Measurements from ENCODE around the gene NRG2. TPM values are rescaled to one million over a fixed set of nuclear protein-coding genes. Genes with fewer than 3 reads are reported as not detected.

The NRG2 gene
- polyA plus RNA-seq, 2 of the 4 experiments (the other 2 are of a cell fraction) = 1.0 to 1.1 TPM

DNA sequence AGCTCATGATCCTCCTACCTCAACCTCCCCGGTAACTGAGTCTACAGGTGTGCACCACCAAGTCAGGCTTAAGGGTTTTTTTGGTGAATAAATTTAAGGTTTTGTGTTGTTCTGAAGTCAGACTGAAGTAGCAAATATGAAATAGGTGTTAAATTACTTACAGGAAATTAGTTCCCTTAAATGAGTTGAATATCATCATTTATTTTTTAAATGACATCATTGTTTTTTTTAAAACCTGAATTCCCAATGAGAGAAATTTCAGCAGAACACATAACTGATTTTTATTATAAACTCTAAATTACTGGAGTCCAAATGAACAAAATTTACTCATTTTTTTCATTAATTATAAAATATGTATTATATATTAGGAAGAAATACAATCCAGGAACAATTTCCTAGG lies 33.0 kb upstream of the NRG2 start:
- no peak for ATAC-seq
- no peak for TF ChIP-seq CBX2 (IDR thresholded peaks at IDR 0.05; ENCODE audit: borderline replicate concordance, low read depth)
- no peak for TF ChIP-seq MAZ (IDR thresholded peaks at IDR 0.05; ENCODE audit: borderline replicate concordance, low read depth, low read length)
- TF ChIP-seq RNF2 (IDR thresholded peaks at IDR 0.05; ENCODE audit: borderline replicate concordance, low read depth) = no peak
- TF ChIP-seq ZSCAN20 (CRISPR knock-in tag; IDR thresholded peaks at IDR 0.05) = no peak
- TF ChIP-seq HOXA7 (CRISPR knock-in tag; IDR thresholded peaks at IDR 0.05) = no peak
- TF ChIP-seq, protein P1, sequence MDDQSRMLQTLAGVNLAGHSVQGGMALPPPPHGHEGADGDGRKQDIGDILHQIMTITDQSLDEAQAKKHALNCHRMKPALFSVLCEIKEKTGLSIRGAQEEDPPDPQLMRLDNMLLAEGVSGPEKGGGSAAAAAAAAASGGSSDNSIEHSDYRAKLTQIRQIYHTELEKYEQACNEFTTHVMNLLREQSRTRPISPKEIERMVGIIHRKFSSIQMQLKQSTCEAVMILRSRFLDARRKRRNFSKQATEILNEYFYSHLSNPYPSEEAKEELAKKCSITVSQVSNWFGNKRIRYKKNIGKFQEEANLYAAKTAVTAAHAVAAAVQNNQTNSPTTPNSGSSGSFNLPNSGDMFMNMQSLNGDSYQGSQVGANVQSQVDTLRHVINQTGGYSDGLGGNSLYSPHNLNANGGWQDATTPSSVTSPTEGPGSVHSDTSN (IDR thresholded peaks at IDR 0.05) = no peak
- TF ChIP-seq CEBPB (IDR thresholded peaks at IDR 0.05) = no peak
- no peak for TF ChIP-seq JUN (IDR thresholded peaks at IDR 0.05)
- no peak for TF ChIP-seq SMC3 (IDR thresholded peaks at IDR 0.05)
- TF ChIP-seq EP300 (IDR thresholded peaks at IDR 0.05) = no peak

DNA sequence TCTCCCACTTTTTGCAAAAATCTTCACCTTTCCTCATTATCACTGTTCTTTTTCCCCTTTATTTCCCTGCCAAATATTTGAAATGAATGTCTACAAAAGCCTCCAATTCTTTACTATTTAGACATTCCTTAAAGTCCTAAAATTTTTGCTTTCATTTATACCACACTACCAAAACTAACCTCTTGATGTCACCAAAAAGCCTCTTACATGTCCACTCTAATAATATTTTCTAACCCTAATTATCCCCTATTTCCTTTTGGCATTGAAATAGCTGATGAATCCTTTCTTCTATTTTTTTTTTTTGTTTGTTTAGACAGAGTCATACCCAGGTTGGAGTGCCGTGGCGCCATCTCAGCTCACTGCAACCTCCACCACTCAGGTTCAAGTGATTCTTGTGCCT lies 32.3 kb upstream of the NRG2 start:
- DNase-seq (ENCODE audit: low read depth in 1 of 2, low spot score in 1 of 2) = no peak
- H3K4me2 ChIP-seq = no peak overlapping the region
- 3% methylated on average over 2 of the region's 2 CpGs for WGBS (ENCODE audit: missing lambda C conversion rate)

More for the DNA sequence above, 33.0 kb upstream of the NRG2 start:
- no peak overlapping the region for H3K27ac ChIP-seq
- no peaks in the 10 kb centered on the region for H3K9me3 ChIP-seq
- no peak overlapping the region for H3K4me3 ChIP-seq
- ChIA-PET CTCF (interaction anchor here (0.7 to 9.5 kb wide), 5 partner anchors 30 to 81 kb away, joined by 3 to 149 read pairs (median 13); partner anchors contain the start of genes NRG2 and PURA), POLR2A (no interaction called here)
- FAIRE-seq (no peak), DNase-seq (ENCODE audit: low read depth in 1 of 2, low spot score in 1 of 2) (no peak)
- H3K4me2 ChIP-seq = no peak overlapping the region
- no peaks in the 10 kb centered on the region for H3K4me1 ChIP-seq
- 39% methylated on average over 1 of the region's 1 CpG for WGBS (ENCODE audit: missing lambda C conversion rate)

DNA sequence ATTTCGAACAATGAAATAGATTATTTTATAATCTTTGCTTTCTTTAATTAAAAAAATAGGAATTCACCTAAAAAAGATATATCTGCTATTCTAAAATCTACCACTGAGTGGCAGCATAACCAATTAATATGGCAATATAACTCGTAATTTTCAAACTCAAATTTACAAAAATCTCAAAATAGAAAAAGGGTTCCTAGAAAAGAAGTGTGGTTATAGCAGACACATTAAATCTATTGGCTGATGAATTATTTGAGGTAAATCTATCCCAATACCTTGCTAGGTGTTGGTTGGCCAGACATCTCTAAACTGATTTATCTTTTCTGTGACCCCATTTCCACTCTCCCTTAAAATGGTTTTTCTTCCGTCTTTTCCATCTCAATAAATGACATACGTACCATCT lies 30.2 kb upstream of the NRG2 start:
- ATAC-seq (no peak), DNase-seq (ENCODE audit: low read depth in 1 of 2, low spot score in 1 of 2) (no peak), FAIRE-seq (peak; percentile 63)
- WGBS (ENCODE audit: missing lambda C conversion rate) = 3% methylated on average over 4 of the region's 4 CpGs
- H3K27ac ChIP-seq = no peak overlapping the region
- no peaks in the 10 kb centered on the region for H3K4me1 ChIP-seq
- ChIA-PET POLR2A (interaction anchor here (1.4 kb wide), 1 partner anchor 34 kb away, joined by 5 read pairs; no protein-coding TSS in a partner anchor), CTCF (interaction anchor here (0.7 to 9.5 kb wide), 23 partner anchors 8 to 196 kb away, joined by 3 to 149 read pairs (median 5); partner anchors contain the start of genes CYSTM1 and PURA)
- peak overlapping the region; percentile 45; the same call in 1 of the 3 replicates for H3K4me2 ChIP-seq
- no peak overlapping the region for H3K4me3 ChIP-seq
- no peaks in the 10 kb centered on the region for H3K9me3 ChIP-seq
- TF ChIP-seq RCOR1 (IDR thresholded peaks at IDR 0.05; ENCODE audit: low read depth, low read length) = no peak
- TF ChIP-seq, protein P2, sequence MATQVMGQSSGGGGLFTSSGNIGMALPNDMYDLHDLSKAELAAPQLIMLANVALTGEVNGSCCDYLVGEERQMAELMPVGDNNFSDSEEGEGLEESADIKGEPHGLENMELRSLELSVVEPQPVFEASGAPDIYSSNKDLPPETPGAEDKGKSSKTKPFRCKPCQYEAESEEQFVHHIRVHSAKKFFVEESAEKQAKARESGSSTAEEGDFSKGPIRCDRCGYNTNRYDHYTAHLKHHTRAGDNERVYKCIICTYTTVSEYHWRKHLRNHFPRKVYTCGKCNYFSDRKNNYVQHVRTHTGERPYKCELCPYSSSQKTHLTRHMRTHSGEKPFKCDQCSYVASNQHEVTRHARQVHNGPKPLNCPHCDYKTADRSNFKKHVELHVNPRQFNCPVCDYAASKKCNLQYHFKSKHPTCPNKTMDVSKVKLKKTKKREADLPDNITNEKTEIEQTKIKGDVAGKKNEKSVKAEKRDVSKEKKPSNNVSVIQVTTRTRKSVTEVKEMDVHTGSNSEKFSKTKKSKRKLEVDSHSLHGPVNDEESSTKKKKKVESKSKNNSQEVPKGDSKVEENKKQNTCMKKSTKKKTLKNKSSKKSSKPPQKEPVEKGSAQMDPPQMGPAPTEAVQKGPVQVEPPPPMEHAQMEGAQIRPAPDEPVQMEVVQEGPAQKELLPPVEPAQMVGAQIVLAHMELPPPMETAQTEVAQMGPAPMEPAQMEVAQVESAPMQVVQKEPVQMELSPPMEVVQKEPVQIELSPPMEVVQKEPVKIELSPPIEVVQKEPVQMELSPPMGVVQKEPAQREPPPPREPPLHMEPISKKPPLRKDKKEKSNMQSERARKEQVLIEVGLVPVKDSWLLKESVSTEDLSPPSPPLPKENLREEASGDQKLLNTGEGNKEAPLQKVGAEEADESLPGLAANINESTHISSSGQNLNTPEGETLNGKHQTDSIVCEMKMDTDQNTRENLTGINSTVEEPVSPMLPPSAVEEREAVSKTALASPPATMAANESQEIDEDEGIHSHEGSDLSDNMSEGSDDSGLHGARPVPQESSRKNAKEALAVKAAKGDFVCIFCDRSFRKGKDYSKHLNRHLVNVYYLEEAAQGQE (IDR thresholded peaks at IDR 0.05) = no peak
- TF ChIP-seq ZFP36 (IDR thresholded peaks at IDR 0.05; ENCODE audit: borderline replicate concordance, partially characterized antibody) = no peak
- no peak for TF ChIP-seq JUN (IDR thresholded peaks at IDR 0.05)
- TF ChIP-seq RAD21 (conservative IDR thresholded peaks at IDR 0.05 in 1 of 2, IDR thresholded peaks at IDR 0.05 in 1 of 2) = peak; percentile 70 to 71
- TF ChIP-seq, protein P3, sequence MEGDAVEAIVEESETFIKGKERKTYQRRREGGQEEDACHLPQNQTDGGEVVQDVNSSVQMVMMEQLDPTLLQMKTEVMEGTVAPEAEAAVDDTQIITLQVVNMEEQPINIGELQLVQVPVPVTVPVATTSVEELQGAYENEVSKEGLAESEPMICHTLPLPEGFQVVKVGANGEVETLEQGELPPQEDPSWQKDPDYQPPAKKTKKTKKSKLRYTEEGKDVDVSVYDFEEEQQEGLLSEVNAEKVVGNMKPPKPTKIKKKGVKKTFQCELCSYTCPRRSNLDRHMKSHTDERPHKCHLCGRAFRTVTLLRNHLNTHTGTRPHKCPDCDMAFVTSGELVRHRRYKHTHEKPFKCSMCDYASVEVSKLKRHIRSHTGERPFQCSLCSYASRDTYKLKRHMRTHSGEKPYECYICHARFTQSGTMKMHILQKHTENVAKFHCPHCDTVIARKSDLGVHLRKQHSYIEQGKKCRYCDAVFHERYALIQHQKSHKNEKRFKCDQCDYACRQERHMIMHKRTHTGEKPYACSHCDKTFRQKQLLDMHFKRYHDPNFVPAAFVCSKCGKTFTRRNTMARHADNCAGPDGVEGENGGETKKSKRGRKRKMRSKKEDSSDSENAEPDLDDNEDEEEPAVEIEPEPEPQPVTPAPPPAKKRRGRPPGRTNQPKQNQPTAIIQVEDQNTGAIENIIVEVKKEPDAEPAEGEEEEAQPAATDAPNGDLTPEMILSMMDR (IDR thresholded peaks at IDR 0.05) = peak; percentile 73
- no peak for TF ChIP-seq ESRRA (IDR thresholded peaks at IDR 0.05; ENCODE audit: borderline replicate concordance, low read length)
- no peak for TF ChIP-seq BHLHE40 (IDR thresholded peaks at IDR 0.05; ENCODE audit: low read depth, low read length)
- TF ChIP-seq SMC3 (IDR thresholded peaks at IDR 0.05) = peak; percentile 87
- TF ChIP-seq RNF2 (IDR thresholded peaks at IDR 0.05; ENCODE audit: borderline replicate concordance, low read depth) = no peak
- TF ChIP-seq, protein P4, sequence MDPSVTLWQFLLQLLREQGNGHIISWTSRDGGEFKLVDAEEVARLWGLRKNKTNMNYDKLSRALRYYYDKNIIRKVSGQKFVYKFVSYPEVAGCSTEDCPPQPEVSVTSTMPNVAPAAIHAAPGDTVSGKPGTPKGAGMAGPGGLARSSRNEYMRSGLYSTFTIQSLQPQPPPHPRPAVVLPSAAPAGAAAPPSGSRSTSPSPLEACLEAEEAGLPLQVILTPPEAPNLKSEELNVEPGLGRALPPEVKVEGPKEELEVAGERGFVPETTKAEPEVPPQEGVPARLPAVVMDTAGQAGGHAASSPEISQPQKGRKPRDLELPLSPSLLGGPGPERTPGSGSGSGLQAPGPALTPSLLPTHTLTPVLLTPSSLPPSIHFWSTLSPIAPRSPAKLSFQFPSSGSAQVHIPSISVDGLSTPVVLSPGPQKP (IDR thresholded peaks at IDR 0.05; ENCODE audit: low read depth, low read length) = no peak

More for the DNA sequence above, 32.3 kb upstream of the NRG2 start:
- Histone ChIP-seq H3K4me1 (no peaks in the 10 kb centered on the region), H3K4me3 (no peak overlapping the region), H3K9me3 (no peaks in the 10 kb centered on the region), H3K27ac (no peak overlapping the region)
- 0 out of 3 replicates have a peak, but pooled peaks have one; percentile 17 for TF ChIP-seq SMC3 (IDR thresholded peaks at IDR 0.05)
- TF ChIP-seq JUNB (IDR thresholded peaks at IDR 0.05) = no peak
- TF ChIP-seq, protein P3 (IDR thresholded peaks at IDR 0.05) = peak; percentile 38
- peak; percentile 20 to 42; a peak in 2 of 5 replicates for TF ChIP-seq RAD21 (conservative IDR thresholded peaks at IDR 0.05 in 1 of 2, IDR thresholded peaks at IDR 0.05 in 1 of 2)
- no peak for FAIRE-seq
- POLR2A ChIA-PET = no interaction called here
- CTCF ChIA-PET = interaction anchor here (0.9 to 9.5 kb wide), 7 partner anchors 9 to 220 kb away, joined by 3 to 149 read pairs (median 6); partner anchors contain the start of gene NRG2
- ATAC-seq = peak in 1 of 2 experiments; percentile 50; a peak in 3 of 6 replicates

All from A549 (cell line).